Tibial nerve (tissue), 4 donors: ENCODE results near the gene TEKTIP1. TPM values are rescaled to one million over a fixed set of nuclear protein-coding genes. Genes with fewer than 3 reads are reported as not detected.

Experiments
- DNase-seq, 2 donors: peaks; one replicate each; pipeline ENCODE4 v3.0.0-alpha.2; 2019; ENCODE audit warnings: low spot score in 2 of 2
- H3K27ac ChIP-seq, 4 donors: fragments of 200-600 bp; sonication (generic) in 3 of 4; one replicate each; pipeline ENCODE4 v1.5.1; 2017 to 2019; ENCODE audit warnings: mild to moderate bottlenecking in 1 of 4
- H3K27me3 ChIP-seq, 2 donors: fragments of 200-600 bp; sonication (generic) in 1 of 2; one replicate each; pipeline versions ENCODE4 v1.5.1 to v1.6.0; 2017 to 2019
- H3K36me3 ChIP-seq, 3 donors: fragments of 200-600 bp; sonication (generic); one replicate each; pipeline ENCODE4 v1.5.1; 2018 to 2019
- H3K4me1 ChIP-seq, 4 donors: fragments of 200-600 bp; sonication (generic) in 3 of 4; one replicate each; pipeline ENCODE4 v1.5.1; 2017 to 2019
- H3K4me3 ChIP-seq, 4 donors: fragments of 200-600 bp; sonication (generic) in 3 of 4; one replicate each; pipeline ENCODE4 v1.5.1; 2017 to 2019; ENCODE audit warnings: mild to moderate bottlenecking in 1 of 4, moderate library complexity in 1 of 4
- H3K9me3 ChIP-seq, 4 donors: fragments of 200-600 bp; sonication (generic) in 3 of 4; one replicate each; pipeline ENCODE4 v1.5.1; 2017 to 2019
- EP300 ChIP-seq, 2 donors: sonication (generic); formaldehyde crosslinking; IDR thresholded peaks; one replicate each; pipeline ENCODE4 v1.6.1; 2017; ENCODE audit warnings: antibody characterized with exemption in 2 of 2, mild to moderate bottlenecking in 1 of 2
- POLR2A ChIP-seq, 2 donors: fragments of 450-650 bp; IDR thresholded peaks; one replicate each; pipeline ENCODE4 v1.6.1; 2017; ENCODE audit warnings: antibody characterized with exemption in 2 of 2, mild to moderate bottlenecking in 2 of 2, moderate library complexity in 2 of 2
- WGBS, 2 donors: methylation state at CpG; one replicate each; pipeline ENCODE4 v1.1.5; 2018; 5-methylcytosine and 5-hydroxymethylcytosine counted together
- total RNA-seq, 4 donors: library from RNA; depleted of rRNA; stranded (reverse); fragments of >200 nt; gene quantifications; one replicate each; pipeline ENCODE4 v1.1.0, GENCODE V29; 2016
- TF ChIP-seq, protein P1 (sequence below), 5 experiments: fragments of 200-600 bp in 3 of 5; fragments of 450-650 bp in 2 of 5; sonication (generic) in 3 of 5; IDR thresholded peaks; one replicate each; pipeline ENCODE4 v1.5.1; 2016 to 2019; ENCODE audit warnings: antibody characterized with exemption in 5 of 5, mild to moderate bottlenecking in 3 of 5, moderate library complexity in 2 of 5

The TEKTIP1 gene
- total RNA-seq, 4 donors from 2014 or later, result 2.4 TPM; not detected in 3

DNA sequence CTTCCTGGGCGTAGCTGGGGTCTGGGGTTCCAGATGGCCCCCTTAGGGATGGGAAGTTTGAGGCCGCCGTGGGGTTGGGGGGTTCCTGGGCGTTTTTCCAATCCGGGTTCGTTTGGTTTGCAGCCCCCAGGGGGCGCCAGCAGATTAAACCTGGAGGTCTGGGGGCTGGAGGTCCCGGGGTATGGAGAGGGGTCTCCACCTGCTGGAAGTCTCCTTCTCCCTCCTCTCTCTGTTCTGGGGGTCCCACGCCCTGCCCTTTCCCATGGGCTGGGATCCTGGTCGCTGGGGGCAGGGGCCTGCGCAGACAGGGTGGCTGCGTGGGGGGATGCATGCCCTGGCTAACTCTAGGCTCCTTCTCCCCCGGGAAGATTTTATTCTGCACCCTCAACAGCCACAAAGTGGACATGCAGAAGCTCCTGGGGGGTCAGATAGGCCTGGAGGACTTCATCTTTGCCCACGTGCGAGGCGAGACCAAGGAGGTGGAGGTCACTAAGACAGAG lies 47.2 kb downstream of the TEKTIP1 start:
- H3K4me3 ChIP-seq, result peak overlapping the region; percentile 19 to 49 (median 32)
- 35 to 54% methylated on average over 9 to 10 of the region's 16 CpGs for WGBS, 2 donors
- H3K27me3 ChIP-seq, result peaks cover 0 to 23% of the 10 kb centered on the region in 2 donors
- TF ChIP-seq, protein P1, sequence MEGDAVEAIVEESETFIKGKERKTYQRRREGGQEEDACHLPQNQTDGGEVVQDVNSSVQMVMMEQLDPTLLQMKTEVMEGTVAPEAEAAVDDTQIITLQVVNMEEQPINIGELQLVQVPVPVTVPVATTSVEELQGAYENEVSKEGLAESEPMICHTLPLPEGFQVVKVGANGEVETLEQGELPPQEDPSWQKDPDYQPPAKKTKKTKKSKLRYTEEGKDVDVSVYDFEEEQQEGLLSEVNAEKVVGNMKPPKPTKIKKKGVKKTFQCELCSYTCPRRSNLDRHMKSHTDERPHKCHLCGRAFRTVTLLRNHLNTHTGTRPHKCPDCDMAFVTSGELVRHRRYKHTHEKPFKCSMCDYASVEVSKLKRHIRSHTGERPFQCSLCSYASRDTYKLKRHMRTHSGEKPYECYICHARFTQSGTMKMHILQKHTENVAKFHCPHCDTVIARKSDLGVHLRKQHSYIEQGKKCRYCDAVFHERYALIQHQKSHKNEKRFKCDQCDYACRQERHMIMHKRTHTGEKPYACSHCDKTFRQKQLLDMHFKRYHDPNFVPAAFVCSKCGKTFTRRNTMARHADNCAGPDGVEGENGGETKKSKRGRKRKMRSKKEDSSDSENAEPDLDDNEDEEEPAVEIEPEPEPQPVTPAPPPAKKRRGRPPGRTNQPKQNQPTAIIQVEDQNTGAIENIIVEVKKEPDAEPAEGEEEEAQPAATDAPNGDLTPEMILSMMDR (IDR thresholded peaks at IDR 0.05), result peak; percentile 34 to 66 (median 49)
- TF ChIP-seq POLR2A (IDR thresholded peaks at IDR 0.05), result no peak
- peaks cover 0 to 14% (median 3%) of the 10 kb centered on the region in 4 donors for H3K4me1 ChIP-seq
- H3K27ac ChIP-seq, result peak overlapping the region in 1 of 4 donors; percentile 3
- no peak for DNase-seq
- no peaks in the 10 kb centered on the region for H3K9me3 ChIP-seq
- H3K36me3 ChIP-seq, result no peaks in the 10 kb centered on the region

DNA sequence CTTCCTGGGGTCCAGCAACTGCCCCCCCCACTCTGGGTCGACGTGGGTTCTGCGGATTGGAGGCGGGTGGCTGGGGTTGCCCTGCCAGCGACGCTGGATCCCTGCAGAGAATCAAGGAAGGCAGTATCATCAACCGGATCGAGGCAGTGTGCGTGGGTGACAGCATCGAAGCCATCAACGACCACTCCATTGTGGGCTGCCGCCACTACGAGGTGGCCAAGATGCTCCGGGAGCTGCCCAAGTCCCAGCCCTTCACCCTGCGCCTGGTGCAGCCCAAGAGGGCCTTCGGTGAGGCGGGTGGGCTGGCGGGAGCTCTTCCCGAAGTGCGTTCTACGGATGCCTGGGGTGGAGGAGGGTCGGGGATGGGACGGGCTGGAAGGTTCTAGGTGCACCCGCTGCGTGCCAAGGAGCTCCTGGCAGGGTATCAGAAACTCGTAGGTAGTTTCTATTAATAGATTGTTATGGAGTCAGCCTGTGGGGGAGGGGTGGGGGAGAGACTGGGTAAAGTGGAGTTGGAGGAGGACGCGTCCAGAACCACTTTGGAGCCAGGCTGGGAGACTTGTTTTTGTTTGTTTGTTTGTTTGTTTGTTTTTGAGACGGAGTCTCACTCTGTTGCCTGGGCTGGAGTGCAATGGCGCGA lies 47.9 kb downstream of the TEKTIP1 start:
- Histone ChIP-seq H3K4me3 (no peak overlapping the region), H3K4me1 (peaks cover 0 to 14% (median 3%) of the 10 kb centered on the region in 4 donors), H3K27me3 (peaks cover 0 to 23% of the 10 kb centered on the region in 2 donors), H3K9me3 (no peaks in the 10 kb centered on the region), H3K27ac (no peak overlapping the region), H3K36me3 (no peaks in the 10 kb centered on the region)
- WGBS, 2 donors, result 69 to 73% methylated on average over 19 to 31 of the region's 31 CpGs
- TF ChIP-seq POLR2A (IDR thresholded peaks at IDR 0.05), result no peak
- TF ChIP-seq EP300 (IDR thresholded peaks at IDR 0.05), result no peak
- TF ChIP-seq, protein P1 (IDR thresholded peaks at IDR 0.05), result no peak
- no peak for DNase-seq

DNA sequence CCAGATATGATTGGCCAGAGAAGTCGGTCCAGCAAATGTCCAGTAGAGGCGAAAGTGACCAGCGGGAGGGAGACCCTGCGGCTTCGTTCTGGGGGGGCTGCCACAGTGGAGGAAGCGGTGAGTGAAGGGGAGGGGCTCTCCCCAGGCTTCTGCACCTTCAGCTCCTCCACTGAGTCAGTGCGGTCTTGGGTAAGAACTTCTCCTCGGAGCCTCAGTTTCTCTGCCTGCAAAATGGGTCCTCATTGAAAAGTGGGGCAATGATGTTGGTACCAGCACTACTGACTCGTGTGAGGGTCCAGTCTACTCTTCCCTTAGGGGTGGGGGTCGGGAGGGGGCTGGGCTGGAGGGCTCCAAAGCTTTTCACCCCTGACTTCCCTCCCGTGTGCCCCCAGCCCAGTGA lies 50.5 kb downstream of the TEKTIP1 start:
- TF ChIP-seq, protein P1 (IDR thresholded peaks at IDR 0.05), result no peak
- no peak for TF ChIP-seq EP300 (IDR thresholded peaks at IDR 0.05)
- TF ChIP-seq POLR2A (IDR thresholded peaks at IDR 0.05), result no peak
- H3K27ac ChIP-seq, result no peak overlapping the region
- peaks cover 0 to 14% (median 3%) of the 10 kb centered on the region in 4 donors for H3K4me1 ChIP-seq
- DNase-seq, result no peak
- peaks cover 0 to 6% (median 0%) of the 10 kb centered on the region in 3 donors for H3K36me3 ChIP-seq
- no peak overlapping the region for H3K4me3 ChIP-seq
- H3K27me3 ChIP-seq, result peaks cover 0 to 19% of the 10 kb centered on the region in 2 donors
- H3K9me3 ChIP-seq, result no peaks in the 10 kb centered on the region
- 90 to 91% methylated on average over 10 to 11 of the region's 11 CpGs for WGBS, 2 donors

DNA sequence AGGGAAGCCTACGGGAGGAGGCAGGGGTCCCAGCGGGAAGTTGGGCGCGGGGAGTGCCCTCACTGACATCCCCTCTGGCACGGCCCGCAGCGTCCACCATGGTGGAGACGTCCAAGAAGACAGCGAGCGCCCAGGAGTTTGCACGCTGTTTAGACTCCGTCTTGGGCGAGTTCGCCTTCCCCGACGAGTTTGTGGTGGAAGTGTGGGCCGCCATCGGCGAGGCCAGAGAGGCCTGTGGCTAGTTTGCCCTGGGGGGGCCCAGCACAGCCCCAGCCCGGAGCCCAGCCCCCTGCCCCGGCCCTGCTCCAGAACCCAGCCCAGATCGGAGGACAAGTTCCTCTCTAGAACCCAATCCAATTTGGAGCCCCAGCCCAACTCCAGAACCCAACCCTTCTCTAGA lies 51.0 kb downstream of the TEKTIP1 start:
- Histone ChIP-seq H3K27ac (no peak overlapping the region), H3K4me3 (no peak overlapping the region), H3K36me3 (peaks cover 0 to 10% (median 0%) of the 10 kb centered on the region in 3 donors), H3K9me3 (no peaks in the 10 kb centered on the region), H3K27me3 (peaks cover 0 to 16% of the 10 kb centered on the region in 2 donors), H3K4me1 (peaks cover 0 to 14% (median 3%) of the 10 kb centered on the region in 4 donors)
- no peak for DNase-seq
- 97% methylated on average over 14 to 22 of the region's 22 CpGs for WGBS, 2 donors
- no peak for TF ChIP-seq POLR2A (IDR thresholded peaks at IDR 0.05)
- no peak for TF ChIP-seq EP300 (IDR thresholded peaks at IDR 0.05)

- Histone ChIP-seq H3K27ac (no peak overlapping the region), H3K4me1 (peaks cover 0 to 4% (median 0%) of the 10 kb centered on the region in 4 donors), H3K36me3 (peaks cover 0 to 18% (median 0%) of the 10 kb centered on the region in 3 donors), H3K27me3 (peaks cover 0 to 5% of the 10 kb centered on the region in 2 donors), H3K4me3 (no peak overlapping the region), H3K9me3 (no peaks in the 10 kb centered on the region)
- no peak for DNase-seq
- 87 to 97% methylated on average over 7 to 8 of the region's 8 CpGs for WGBS, 2 donors
- no peak for TF ChIP-seq POLR2A (IDR thresholded peaks at IDR 0.05)
- TF ChIP-seq, protein P1 (IDR thresholded peaks at IDR 0.05), result no peak
- TF ChIP-seq EP300 (IDR thresholded peaks at IDR 0.05), result no peak
Observed at GRCh38 chr19:3590991-3591659, 52.2 kb downstream of the TEKTIP1 start.
